H1 (cell line): ENCODE data around the gene DPEP1. TPM values are rescaled to one million over a fixed set of nuclear protein-coding genes. Genes with fewer than 3 reads are reported as not detected.

ENCODE experiments used
- CTCF ChIA-PET: fragments of 300-600 bp; sonication (Branson Sonifier 250); formaldehyde crosslinking; loops from one replicate; lab custom pipeline; 2021; ENCODE audit not compliant: partially characterized antibody; lab: Charles Lee
- POLR2A ChIA-PET: fragments of 300-600 bp; sonication (Branson Sonifier 250); formaldehyde crosslinking; loops from one replicate; lab custom pipeline; 2021; ENCODE audit warnings: inconsistent platforms; ENCODE audit not compliant: partially characterized antibody; lab: Charles Lee
- DNase-seq, 2 experiments: peaks; one replicate each; pipeline versions ENCODE4 v3.0.0 to v3.0.0-alpha.2; 2010 to 2022; ENCODE audit warnings: low spot score in 2 of 2, low read depth in 1 of 2, mixed read lengths in 1 of 2
- FAIRE-seq: peaks from 2 replicates; lab custom pipeline; 2011; peaks lifted over from hg19 to GRCh38; lab: Jason Lieb, UNC
- H2AFZ ChIP-seq: 2 replicates; pipeline ENCODE4 v1.8.1; 2012; ENCODE audit warnings: low read length, inconsistent platforms
- H2AK5ac ChIP-seq: 2 replicates; pipeline ENCODE4 v1.6.1; 2013; ENCODE audit warnings: low read depth, low read length
- H2BK120ac ChIP-seq: replicated peaks from 2 replicates; pipeline ENCODE3; 2013; ENCODE audit warnings: low read depth, low read length, inconsistent platforms
- H2BK12ac ChIP-seq: 2 replicates; pipeline ENCODE4 v1.6.1; 2013; ENCODE audit warnings: low read depth, low read length
- H2BK15ac ChIP-seq: 2 replicates; pipeline ENCODE4 v1.6.1; 2013; ENCODE audit warnings: low read length
- H2BK20ac ChIP-seq: 2 replicates; pipeline ENCODE4 v1.6.1; 2013; ENCODE audit warnings: low read length
- H2BK5ac ChIP-seq: 2 replicates; pipeline ENCODE4 v1.6.1; 2013; ENCODE audit warnings: low read depth, low read length
- H3K14ac ChIP-seq: 2 replicates; pipeline ENCODE4 v1.6.1; 2013; ENCODE audit warnings: inconsistent platforms; ENCODE audit not compliant: insufficient read length
- H3K18ac ChIP-seq: 2 replicates; pipeline ENCODE4 v1.6.1; 2013; ENCODE audit warnings: low read length; ENCODE audit errors: extremely low read depth
- H3K23ac ChIP-seq: 2 replicates; pipeline ENCODE4 v1.6.1; 2013; ENCODE audit warnings: inconsistent platforms; ENCODE audit not compliant: insufficient read length
- H3K23me2 ChIP-seq: 2 replicates; pipeline ENCODE4 v1.6.1; 2013; ENCODE audit warnings: low read depth, low read length
- H3K27ac ChIP-seq: 2 replicates; pipeline ENCODE4 v1.6.1; 2011; ENCODE audit warnings: low read depth, low read length, inconsistent platforms
- H3K27me3 ChIP-seq, 4 experiments: replicated peaks in 1 of 4; 1 replicate in 1 of 4; 2 replicates in 3 of 4; pipeline versions ENCODE4 v1.6.1 to v1.8.1; 2011 to 2013; ENCODE audit warnings: low read length in 3 of 4, mild to moderate bottlenecking in 3 of 4, inconsistent platforms in 2 of 4, mixed read lengths in 2 of 4, moderate library complexity in 1 of 4; ENCODE audit not compliant: control insufficient read depth in 3 of 4, insufficient read depth in 3 of 4; ENCODE audit errors: extremely low read depth in 1 of 4
- H3K36me3 ChIP-seq, 4 experiments: 2 replicates each; pipeline versions ENCODE4 v1.6.1 to v1.8.1; 2011 to 2013; ENCODE audit warnings: mild to moderate bottlenecking in 4 of 4, low read length in 3 of 4, moderate library complexity in 2 of 4, control low read depth in 1 of 4, inconsistent platforms in 1 of 4; ENCODE audit not compliant: insufficient read depth in 4 of 4, control insufficient read depth in 2 of 4
- H3K4ac ChIP-seq: replicated peaks from 2 replicates; pipeline ENCODE3; 2013; ENCODE audit warnings: low read length, low read depth, mixed read lengths, inconsistent platforms; ENCODE audit not compliant: insufficient read length
- H3K4me1 ChIP-seq, 4 experiments: replicated peaks in 1 of 4; 1 replicate in 1 of 4; 2 replicates in 3 of 4; pipeline versions ENCODE4 v1.6.1 to v1.8.1; 2011 to 2013; ENCODE audit warnings: low read length in 3 of 4, inconsistent platforms in 2 of 4, mixed read lengths in 1 of 4; ENCODE audit not compliant: insufficient read depth in 4 of 4, control insufficient read depth in 3 of 4
- H3K4me2 ChIP-seq, 2 experiments: 2 replicates each; pipeline versions ENCODE4 v1.6.1 to v1.8.1; 2011 to 2013; ENCODE audit warnings: low read depth in 2 of 2, low read length in 2 of 2, control low read depth in 1 of 2, inconsistent platforms in 1 of 2, mild to moderate bottlenecking in 1 of 2; ENCODE audit not compliant: insufficient read depth in 1 of 2
- H3K4me3 ChIP-seq, 4 experiments: fragments of 200-600, 300-600 bp in 1 of 4; sonication (generic), shearing (Covaris generic), sonication (Bioruptor Twin) in 1 of 4; 2 replicates each; pipeline versions ENCODE4 v1.5.1 to v1.8.1; 2011 to 2016; ENCODE audit warnings: low read length in 4 of 4, low read depth in 3 of 4, control low read depth in 2 of 4, inconsistent platforms in 2 of 4, mild to moderate bottlenecking in 2 of 4, mixed read lengths in 1 of 4, moderate library complexity in 1 of 4; ENCODE audit not compliant: insufficient read depth in 2 of 4; ENCODE audit errors: extremely low read depth in 1 of 4
- H3K56ac ChIP-seq: replicated peaks from 2 replicates; pipeline ENCODE3; 2013; ENCODE audit warnings: low read depth, mild to moderate bottlenecking, mixed read lengths, low read length, inconsistent platforms; ENCODE audit not compliant: insufficient read length
- H3K79me1 ChIP-seq: 2 replicates; pipeline ENCODE4 v1.6.1; 2013; ENCODE audit warnings: low read depth, low read length, control low read depth
- H3K79me2 ChIP-seq, 2 experiments: 2 replicates each; pipeline versions ENCODE4 v1.6.1 to v1.8.1; 2012 to 2013; ENCODE audit warnings: low read length in 2 of 2, mild to moderate bottlenecking in 2 of 2, inconsistent platforms in 1 of 2; ENCODE audit not compliant: insufficient read depth in 2 of 2, control insufficient read depth in 1 of 2
- H3K9ac ChIP-seq, 4 experiments: replicated peaks in 1 of 4; 1 replicate in 1 of 4; 2 replicates in 3 of 4; pipeline versions ENCODE4 v1.6.1 to v1.8.1; 2011 to 2013; ENCODE audit warnings: low read depth in 3 of 4, low read length in 3 of 4, control low read depth in 2 of 4, mild to moderate bottlenecking in 2 of 4, moderate library complexity in 2 of 4, inconsistent platforms in 1 of 4; ENCODE audit errors: extremely low read depth in 1 of 4
- H3K9me3 ChIP-seq, 2 experiments: 2 replicates each; pipeline versions ENCODE4 v1.6.1 to v1.8.1; 2012 to 2013; ENCODE audit warnings: mild to moderate bottlenecking in 2 of 2, moderate library complexity in 2 of 2, control low read depth in 1 of 2, inconsistent platforms in 1 of 2, low read depth in 1 of 2, low read length in 1 of 2, mixed read lengths in 1 of 2; ENCODE audit not compliant: insufficient read depth in 2 of 2
- H4K20me1 ChIP-seq, 2 experiments: replicated peaks in 1 of 2; 2 replicates each; pipeline versions ENCODE3 to v1.8.1; 2011 to 2013; ENCODE audit warnings: inconsistent platforms in 2 of 2, low read length in 2 of 2, mild to moderate bottlenecking in 1 of 2; ENCODE audit not compliant: insufficient read depth in 2 of 2, control insufficient read depth in 1 of 2
- H4K5ac ChIP-seq: 2 replicates; pipeline ENCODE4 v1.6.1; 2013; ENCODE audit warnings: low read length, low read depth, mixed read lengths, inconsistent platforms; ENCODE audit not compliant: insufficient read length
- H4K8ac ChIP-seq: 2 replicates; pipeline ENCODE4 v1.8.0; 2013; ENCODE audit warnings: mild to moderate bottlenecking, moderate library complexity, low read length, inconsistent platforms; ENCODE audit not compliant: insufficient read depth; ENCODE audit errors: extremely low read depth
- H4K91ac ChIP-seq: replicated peaks from 2 replicates; pipeline ENCODE3; 2013; ENCODE audit warnings: low read length, mixed read lengths, inconsistent platforms; ENCODE audit not compliant: insufficient read length
- CBX5 ChIP-seq: fragments of 300-800, 300-1000 bp; sonication (generic); IDR thresholded peaks from 2 replicates; pipeline ENCODE4 v1.7.1; 2016; ENCODE audit warnings: antibody characterized with exemption, low read length, low read depth
- CHD1 ChIP-seq: IDR thresholded peaks from 2 replicates; pipeline ENCODE4 v1.6.1; 2012; ENCODE audit warnings: low read depth, low read length, improper control_type of control experiment
- EP300 ChIP-seq, 2 experiments: IDR thresholded peaks; 1 replicate in 1 of 2; 2 replicates in 1 of 2; pipeline ENCODE4 v1.6.1; 2011 to 2012; ENCODE audit warnings: low read depth in 2 of 2, low read length in 2 of 2, mild to moderate bottlenecking in 2 of 2, borderline replicate concordance in 1 of 2, inconsistent platforms in 1 of 2, moderate library complexity in 1 of 2
- HDAC6 ChIP-seq: IDR thresholded peaks from one replicate; pipeline ENCODE4 v1.7.1; 2012; ENCODE audit warnings: low read depth, mild to moderate bottlenecking, inconsistent platforms, low read length, moderate library complexity
- JUND ChIP-seq: IDR thresholded peaks from 2 replicates; pipeline ENCODE4 v1.6.1; 2011; ENCODE audit warnings: mild to moderate bottlenecking, improper control_type of control experiment, low read length
- PHF8 ChIP-seq: fragments of 200-600 bp; sonication (generic); conservative IDR thresholded peaks from 2 replicates; pipeline ENCODE4 v1.7.1; 2012; ENCODE audit warnings: low read depth, mild to moderate bottlenecking, inconsistent platforms, low read length, moderate library complexity
- RFX5 ChIP-seq: IDR thresholded peaks from 2 replicates; pipeline ENCODE4 v1.6.1; 2011; ENCODE audit warnings: low read depth, low read length, improper control_type of control experiment, borderline replicate concordance
- SIN3A ChIP-seq, 2 experiments: IDR thresholded peaks in 1 of 2; conservative IDR thresholded peaks in 1 of 2; 2 replicates each; pipeline ENCODE4 v1.6.1; 2011 to 2012; ENCODE audit warnings: low read length in 2 of 2, improper control_type of control experiment in 1 of 2, low read depth in 1 of 2, mild to moderate bottlenecking in 1 of 2
- SP1 ChIP-seq: IDR thresholded peaks from 2 replicates; pipeline ENCODE4 v1.6.1; 2011; ENCODE audit warnings: low read depth, low read length
- SRF ChIP-seq: IDR thresholded peaks from 2 replicates; pipeline ENCODE4 v1.6.1; 2011; ENCODE audit warnings: mild to moderate bottlenecking, low read depth, low read length, moderate library complexity
- USF2 ChIP-seq: IDR thresholded peaks from 2 replicates; pipeline ENCODE4 v1.6.1; 2011; ENCODE audit warnings: low read length, improper control_type of control experiment
- WGBS, 2 experiments: shearing (Covaris generic) in 1 of 2; methylation state at CpG; one replicate each; pipeline versions ENCODE4 v1.1.6 to v1.1.7; 2013 to 2015; ENCODE audit warnings: low lambda C conversion rate in 2 of 2, mixed read lengths in 2 of 2, inconsistent platforms in 1 of 2, low coverage in 1 of 2, missing lambda C conversion rate in 1 of 2; ENCODE audit not compliant: insufficient replicate concordance in 2 of 2, insufficient coverage in 1 of 2, insufficient read length in 1 of 2; ENCODE audit errors: extremely low coverage in 1 of 2, missing lambda C conversion rate in 1 of 2; 5-methylcytosine and 5-hydroxymethylcytosine counted together
- polyA plus RNA-seq, 7 experiments: library from polyadenylated mRNA; depleted of rRNA in 3 of 7; stranded (reverse) in 5 of 7; unstranded in 2 of 7; fragments of >200 nt in 5 of 7; fragments of 200-250 nt in 2 of 7; gene quantifications; 1 replicate in 5 of 7; 2 replicates in 1 of 7; 4 replicates in 1 of 7; pipeline versions ENCODE4 v1.2.1 to v1.2.3, GENCODE V29; 2011 to 2013; ENCODE audit warnings: missing spikeins in 2 of 7, mixed read lengths in 2 of 7
- total RNA-seq: library from RNA; stranded (reverse); fragmentation: NEBNext Ultra II Directional; extraction: Animal tissue kit (Norgen Biotek cat#: 25700); gene quantifications from 2 replicates; pipeline ENCODE4 v1.2.1, GENCODE V29; 2021

The DPEP1 gene
- total and polyA plus RNA-seq, 2 of the 8 experiments (the other 6 are each of a cell fraction or from before 2014, with no cell fraction given): 2.8 to 3.1 TPM

GRCh38 chr16:89621698-89622409, 8.4 kb downstream of the DPEP1 start:
- no peak for FAIRE-seq
- no peak overlapping the region for H3K4me2 ChIP-seq
- 88% methylated on average over 32 of the region's 32 CpGs; no CpG with 5 or more reads in 1 of the 2 experiments for WGBS, 2 experiments
- TF ChIP-seq EP300 (IDR thresholded peaks at IDR 0.05; ENCODE audit: borderline replicate concordance in 1 of 2, low read depth in 2 of 2, low read length in 2 of 2): no peak
- TF ChIP-seq PHF8: no peak
- TF ChIP-seq SIN3A (conservative IDR thresholded peaks at IDR 0.05 in 1 of 2, IDR thresholded peaks at IDR 0.05 in 1 of 2; ENCODE audit: low read depth in 1 of 2, low read length in 2 of 2): no peak
- TF ChIP-seq SP1: no peak
- no peak for TF ChIP-seq SRF
- no peak for TF ChIP-seq USF2
- TF ChIP-seq RFX5: no peak
- TF ChIP-seq CHD1: no peak
- TF ChIP-seq HDAC6: no peak
- no peak for TF ChIP-seq JUND
- no peak for TF ChIP-seq CBX5

More at GRCh38 chr16:89621698-89622409, 8.4 kb downstream of the DPEP1 start:
- Histone ChIP-seq H4K5ac (no peak overlapping the region), H2BK20ac (0 out of 2 replicates have a peak overlapping the region, but pooled peaks have one; percentile 43), H3K23me2 (no peaks in the 10 kb centered on the region), H3K18ac (no peak overlapping the region), H3K23ac (no peak overlapping the region), H3K79me2 (no peaks in the 10 kb centered on the region), H3K79me1 (no peaks in the 10 kb centered on the region), H3K9me3 (no peaks in the 10 kb centered on the region), H4K8ac (no peak overlapping the region), H3K56ac (no peak overlapping the region), H3K27me3 (peaks cover 0 to 15% (median 7%) of the 10 kb centered on the region in 4 experiments; a peak in 5 of 7 replicates), H3K27ac (no peak overlapping the region), H2BK15ac (no peak overlapping the region), H2AK5ac (0 out of 2 replicates have a peak overlapping the region, but pooled peaks have one; percentile 40), H4K91ac (no peak overlapping the region), H2BK12ac (peak overlapping the region; percentile 68; the same call in 1 of the 2 replicates), H3K4ac (no peak overlapping the region), H4K20me1 (no peaks in the 10 kb centered on the region), H3K9ac (no peak overlapping the region), H3K36me3 (no peaks in the 10 kb centered on the region), H2AFZ (no peak overlapping the region), H2BK120ac (no peak overlapping the region), H3K4me3 (no peak overlapping the region), H3K14ac (no peak overlapping the region), H2BK5ac (peak overlapping the region; percentile 66; the same call in 1 of the 2 replicates), H3K4me1 (peaks cover 0 to 23% (median 6%) of the 10 kb centered on the region in 4 experiments; a peak in 6 of 7 replicates)
- ChIA-PET CTCF (interaction anchor here (1.7 to 4.9 kb wide), 3 partner anchors 11 to 20 kb away, joined by 7 to 24 read pairs (median 8); no protein-coding TSS in a partner anchor), POLR2A (no interaction called here)
- no peak for DNase-seq
